ENCODE data around the gene KSR1. TPM values are rescaled to one million over a fixed set of nuclear protein-coding genes. Genes with fewer than 3 reads are reported as not detected.
"Not testable (repeated sequence)": the region's sequence is repeated elsewhere in the genome, so short reads cannot be mapped to it uniquely, and the experiment has no call there.

The KSR1 gene
- total RNA-seq, 1 experiment from 2014 or later, result 37.6 TPM

- no peaks in the 10 kb centered on the region for H3K36me3 ChIP-seq
- no peaks in the 10 kb centered on the region for H3K9me3 ChIP-seq (replicated peaks)
- DNase-seq, result no peak
- H3K27me3 ChIP-seq, result peaks cover 28% of the 10 kb centered on the region
- H3K27ac ChIP-seq, result no peak overlapping the region
- H3K4me3 ChIP-seq, result no peak overlapping the region
- H3K4me1 ChIP-seq, result no peaks in the 10 kb centered on the region
These were observed 213.6 kb downstream of the KSR1 start for GRCh38 chr17:27669850-27670249.

GRCh38 chr17:27670791-27671590, 214.7 kb downstream of the KSR1 start:
- Histone ChIP-seq H3K27ac (no peak overlapping the region), H3K4me1 (no peaks in the 10 kb centered on the region), H3K4me3 (no peak overlapping the region), H3K27me3 (peaks cover 20% of the 10 kb centered on the region), H3K36me3 (no peaks in the 10 kb centered on the region), H3K9me3 (replicated peaks) (no peaks in the 10 kb centered on the region)
- no peak for DNase-seq

- no peaks in the 10 kb centered on the region for H3K4me1 ChIP-seq
- no peak overlapping the region for H3K27ac ChIP-seq
- peaks cover 18% of the 10 kb centered on the region for H3K27me3 ChIP-seq
- no peaks in the 10 kb centered on the region for H3K9me3 ChIP-seq (replicated peaks)
- no peaks in the 10 kb centered on the region for H3K36me3 ChIP-seq
- H3K4me3 ChIP-seq, result no peak overlapping the region
- no peak for DNase-seq
These were observed 215.3 kb downstream of the KSR1 start for GRCh38 chr17:27671591-27671910.

- not testable (repeated sequence) for H3K4me3 ChIP-seq; H3K9me3 ChIP-seq (replicated peaks); H3K27ac ChIP-seq; DNase-seq; H3K4me1 ChIP-seq; H3K36me3 ChIP-seq
- H3K27me3 ChIP-seq, result peaks cover 13% of the 10 kb centered on the region
These were observed 215.8 kb downstream of the KSR1 start for GRCh38 chr17:27671977-27672480.

- H3K27me3 ChIP-seq, result 0 out of 2 replicates have a peak, but pooled peaks cover 4% of the 10 kb centered on the region
- no peaks in the 10 kb centered on the region for H3K36me3 ChIP-seq
- H3K4me1 ChIP-seq, result no peaks in the 10 kb centered on the region
- H3K4me3 ChIP-seq, result no peak overlapping the region
- DNase-seq, result no peak
- no peak overlapping the region for H3K27ac ChIP-seq
- no peaks in the 10 kb centered on the region for H3K9me3 ChIP-seq (replicated peaks)
These were observed 218.1 kb downstream of the KSR1 start for GRCh38 chr17:27674335-27674734.

Other genes with a start within 250 kb of the KSR1 start
- gene WSB1, start 162.3 kb upstream of the KSR1 start, total RNA-seq (2014; rRNA removed; shearing (Covaris generic)), result 118 and 160 TPM in 2 replicates
- gene LGALS9, start 174.7 kb downstream of the KSR1 start, total RNA-seq (2014; rRNA removed; shearing (Covaris generic)), result 0.05 and 0.22 TPM in 2 replicates

Data from SJCRH30 (cell line).